Esophagus squamous epithelium (tissue), 4 donors: ENCODE data around the gene AXIN1.

Experiments
- POLR2A ChIP-seq, 4 donors: fragments of 450-650 bp; IDR thresholded peaks; one replicate each; pipeline ENCODE4 v1.6.1; 2017; ENCODE audit warnings: antibody characterized with exemption in 4 of 4, mild to moderate bottlenecking in 4 of 4, moderate library complexity in 3 of 4
- TF ChIP-seq, protein P1 (sequence below), 6 experiments: fragments of 450-650 bp in 4 of 6; fragments of 200-600 bp in 2 of 6; sonication (generic) in 2 of 6; IDR thresholded peaks; one replicate each; pipeline ENCODE4 v1.5.1; 2016 to 2019; ENCODE audit warnings: antibody characterized with exemption in 6 of 6, mild to moderate bottlenecking in 4 of 6, moderate library complexity in 4 of 6

DNA sequence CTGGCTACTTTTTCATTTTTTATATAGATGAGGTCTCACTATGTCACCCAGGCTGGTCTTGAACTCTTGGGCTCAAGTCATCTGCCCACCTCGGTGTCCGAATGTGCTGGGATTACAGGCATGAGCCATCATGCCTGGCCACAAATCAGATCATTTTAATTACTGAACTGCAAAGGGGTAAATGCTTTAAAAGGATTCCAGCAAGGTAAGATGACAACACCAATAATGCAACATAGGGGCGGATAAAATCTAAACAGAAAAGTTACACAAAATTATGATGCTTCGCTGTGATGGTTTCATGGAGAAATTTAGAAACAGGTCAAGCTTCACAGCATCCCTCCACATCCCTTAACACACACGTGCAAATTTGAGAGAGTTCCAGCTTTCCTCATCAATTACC lies 32.3 kb downstream of the AXIN1 start:
- no peak for TF ChIP-seq POLR2A (IDR thresholded peaks at IDR 0.05)
- TF ChIP-seq, protein P1, sequence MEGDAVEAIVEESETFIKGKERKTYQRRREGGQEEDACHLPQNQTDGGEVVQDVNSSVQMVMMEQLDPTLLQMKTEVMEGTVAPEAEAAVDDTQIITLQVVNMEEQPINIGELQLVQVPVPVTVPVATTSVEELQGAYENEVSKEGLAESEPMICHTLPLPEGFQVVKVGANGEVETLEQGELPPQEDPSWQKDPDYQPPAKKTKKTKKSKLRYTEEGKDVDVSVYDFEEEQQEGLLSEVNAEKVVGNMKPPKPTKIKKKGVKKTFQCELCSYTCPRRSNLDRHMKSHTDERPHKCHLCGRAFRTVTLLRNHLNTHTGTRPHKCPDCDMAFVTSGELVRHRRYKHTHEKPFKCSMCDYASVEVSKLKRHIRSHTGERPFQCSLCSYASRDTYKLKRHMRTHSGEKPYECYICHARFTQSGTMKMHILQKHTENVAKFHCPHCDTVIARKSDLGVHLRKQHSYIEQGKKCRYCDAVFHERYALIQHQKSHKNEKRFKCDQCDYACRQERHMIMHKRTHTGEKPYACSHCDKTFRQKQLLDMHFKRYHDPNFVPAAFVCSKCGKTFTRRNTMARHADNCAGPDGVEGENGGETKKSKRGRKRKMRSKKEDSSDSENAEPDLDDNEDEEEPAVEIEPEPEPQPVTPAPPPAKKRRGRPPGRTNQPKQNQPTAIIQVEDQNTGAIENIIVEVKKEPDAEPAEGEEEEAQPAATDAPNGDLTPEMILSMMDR (IDR thresholded peaks at IDR 0.05) = no peak
